ENCODE data around the gene ZSWIM9.

- TF ChIP-seq CTCF (IDR thresholded peaks at IDR 0.05) = no peak
- no peak for TF ChIP-seq POLR2A (IDR thresholded peaks at IDR 0.05)
These were observed 75.6 kb downstream of the ZSWIM9 start for GRCh38 chr19:48246101-48246500.

Measured in vagina (tissue), 2 donors.